ENCODE data around the gene MGAT5.
"Not testable (repeated sequence)": the region's sequence is repeated elsewhere in the genome, so short reads cannot be mapped to it uniquely, and the experiment has no call there.

The MGAT5 gene

GRCh38 chr2:134468776-134469175 is 214.9 kb downstream of the MGAT5 start:
- DNase-seq (ENCODE audit: low read depth) = no peak

- DNase-seq (ENCODE audit: low read depth) = no peak
Observed at GRCh38 chr2:134469516-134470115, 215.7 kb downstream of the MGAT5 start.

- DNase-seq (ENCODE audit: low read depth) = no peak
Observed at GRCh38 chr2:134470561-134471168, 216.8 kb downstream of the MGAT5 start.

- not testable (repeated sequence) for DNase-seq (ENCODE audit: low read depth)
Observed at GRCh38 chr2:134476982-134477381, 223.1 kb downstream of the MGAT5 start.

GRCh38 chr2:134479696-134480330 is 225.9 kb downstream of the MGAT5 start:
- DNase-seq (ENCODE audit: low read depth) = no peak

GRCh38 chr2:134482131-134482723 is 228.4 kb downstream of the MGAT5 start:
- DNase-seq (ENCODE audit: low read depth) = no peak

GRCh38 chr2:134482766-134483340 is 229.0 kb downstream of the MGAT5 start:
- DNase-seq (ENCODE audit: low read depth) = no peak

- DNase-seq (ENCODE audit: low read depth) = no peak
Observed at GRCh38 chr2:134489732-134490384, 236.0 kb downstream of the MGAT5 start.

- DNase-seq (ENCODE audit: low read depth) = no peak
Observed at GRCh38 chr2:134490559-134490958, 236.7 kb downstream of the MGAT5 start.

- DNase-seq (ENCODE audit: low read depth) = no peak
Observed at GRCh38 chr2:134491022-134491421, 237.2 kb downstream of the MGAT5 start.

GRCh38 chr2:134491771-134492441 is 238.0 kb downstream of the MGAT5 start:
- DNase-seq (ENCODE audit: low read depth) = no peak

- no peak for DNase-seq (ENCODE audit: low read depth)
Observed at GRCh38 chr2:134493797-134494196, 239.9 kb downstream of the MGAT5 start.

- no peak for DNase-seq (ENCODE audit: low read depth)
Observed at GRCh38 chr2:134498654-134499053, 244.8 kb downstream of the MGAT5 start.

GRCh38 chr2:134499307-134499926 is 245.5 kb downstream of the MGAT5 start:
- DNase-seq (ENCODE audit: low read depth) = no peak

GRCh38 chr2:134500211-134500935 is 246.5 kb downstream of the MGAT5 start:
- no peak for DNase-seq (ENCODE audit: low read depth)

- DNase-seq (ENCODE audit: low read depth) = no peak
Observed at GRCh38 chr2:134501476-134502091, 247.7 kb downstream of the MGAT5 start.

GRCh38 chr2:134502104-134502503 is 248.2 kb downstream of the MGAT5 start:
- no peak for DNase-seq (ENCODE audit: low read depth)

Measured in stimulated activated CD8-positive, alpha-beta memory T cell treated with anti-CD3 and anti-CD28 coated beads, Interleukin-4, amount 100 ng/mL, for 24 hours (primary cell).